DND-41 (cell line): ENCODE data around the gene SNX20.

Experiments used
- ATAC-seq: fragments of 200-7000 bp; cut with Tn5 transposase; 3 replicates; pipeline ENCODE4 v1.9.1; 2021; ENCODE audit warnings: low read depth; ENCODE audit not compliant: insufficient read depth
- DNase-seq: peaks from one replicate; pipeline ENCODE4 v3.0.0-alpha.2; 2020
- H2AFZ ChIP-seq: 2 replicates; pipeline ENCODE4 v1.6.0; 2012; ENCODE audit warnings: low read depth, low read length
- H3K27ac ChIP-seq: 2 replicates; pipeline ENCODE4 v1.5.1; 2012; ENCODE audit warnings: low read length, inconsistent platforms
- H3K27me3 ChIP-seq: fragments of 200-600 bp; sonication (generic); 2 replicates; pipeline ENCODE4 v1.6.0; 2012; ENCODE audit warnings: low read length, mild to moderate bottlenecking, inconsistent platforms; ENCODE audit not compliant: insufficient read depth, poor library complexity
- H3K36me3 ChIP-seq: 2 replicates; pipeline ENCODE4 v1.5.1; 2012; ENCODE audit warnings: low read length, inconsistent platforms; ENCODE audit not compliant: insufficient read depth
- H3K4me1 ChIP-seq: 2 replicates; pipeline ENCODE4 v1.5.1; 2012; ENCODE audit warnings: mild to moderate bottlenecking, low read length; ENCODE audit not compliant: insufficient read depth
- H3K4me2 ChIP-seq: 2 replicates; pipeline ENCODE4 v1.6.0; 2012; ENCODE audit warnings: mild to moderate bottlenecking, moderate library complexity, low read length, inconsistent platforms; ENCODE audit not compliant: insufficient read depth
- H3K4me3 ChIP-seq, 2 experiments: fragments of 200-600 bp in 1 of 2; shearing (Covaris generic) in 1 of 2; 2 replicates each; pipeline ENCODE4 v1.5.1; 2012 to 2016; ENCODE audit warnings: inconsistent platforms in 2 of 2, low read length in 2 of 2, mild to moderate bottlenecking in 2 of 2, low read depth in 1 of 2, moderate library complexity in 1 of 2
- H3K79me2 ChIP-seq: 2 replicates; pipeline ENCODE4 v1.6.0; 2012; ENCODE audit warnings: low read length, inconsistent platforms; ENCODE audit not compliant: insufficient read depth
- H3K9ac ChIP-seq: 2 replicates; pipeline ENCODE4 v1.6.0; 2012; ENCODE audit warnings: low read depth, mild to moderate bottlenecking, inconsistent platforms, low read length, moderate library complexity
- H3K9me3 ChIP-seq: 2 replicates; pipeline ENCODE4 v1.5.1; 2012; ENCODE audit warnings: low read length, moderate library complexity, mild to moderate bottlenecking, inconsistent platforms; ENCODE audit not compliant: insufficient read depth, severe bottlenecking
- H4K20me1 ChIP-seq: 2 replicates; pipeline ENCODE4 v1.6.0; 2012; ENCODE audit warnings: low read length; ENCODE audit not compliant: insufficient read depth
- EZH2 ChIP-seq: IDR thresholded peaks from 3 replicates; pipeline ENCODE4 v1.6.1; 2012; ENCODE audit warnings: borderline replicate concordance, low read depth, mild to moderate bottlenecking, moderate library complexity, low read length, inconsistent platforms; ENCODE audit not compliant: severe bottlenecking
- TF ChIP-seq, protein P1 (sequence below): IDR thresholded peaks from 2 replicates; pipeline ENCODE4 v1.5.1; 2012; ENCODE audit warnings: borderline replicate concordance, low read length, moderate library complexity, mild to moderate bottlenecking; ENCODE audit not compliant: poor library complexity, severe bottlenecking; ENCODE audit errors: extremely low read depth

SNX20 gene

DNA sequence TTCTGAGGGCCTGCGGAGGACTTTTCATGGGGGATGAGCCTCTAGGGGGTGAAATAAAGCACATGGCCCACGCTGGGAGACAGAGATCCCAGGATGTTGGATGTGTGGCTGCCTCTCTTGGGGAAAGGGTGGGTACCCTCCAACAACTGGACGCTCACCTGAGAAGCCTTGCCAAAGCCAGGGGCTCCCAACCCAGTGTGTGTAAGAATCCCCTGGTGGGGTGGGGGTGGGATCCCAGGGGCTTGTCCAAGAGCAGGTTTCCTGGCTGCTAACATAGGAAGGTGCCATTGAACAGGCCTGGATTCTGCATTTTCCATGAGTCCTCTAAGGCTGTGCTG lies 587 bp downstream of the SNX20 start:
- Histone ChIP-seq H3K36me3 (peaks cover 31% of the 10 kb centered on the region), H3K9ac (peak overlapping the region; percentile 78), H3K4me1 (peaks cover 56% of the 10 kb centered on the region), H4K20me1 (no peaks in the 10 kb centered on the region), H3K9me3 (no peaks in the 10 kb centered on the region), H2AFZ (peak overlapping the region; percentile 75), H3K27ac (peak overlapping the region; percentile 88), H3K4me2 (peak overlapping the region; percentile 90), H3K27me3 (no peaks in the 10 kb centered on the region), H3K79me2 (peaks cover 18% of the 10 kb centered on the region), H3K4me3 (peak overlapping the region; percentile 56 to 78)
- DNase-seq (no peak), ATAC-seq (no peak)
- TF ChIP-seq, protein P1, sequence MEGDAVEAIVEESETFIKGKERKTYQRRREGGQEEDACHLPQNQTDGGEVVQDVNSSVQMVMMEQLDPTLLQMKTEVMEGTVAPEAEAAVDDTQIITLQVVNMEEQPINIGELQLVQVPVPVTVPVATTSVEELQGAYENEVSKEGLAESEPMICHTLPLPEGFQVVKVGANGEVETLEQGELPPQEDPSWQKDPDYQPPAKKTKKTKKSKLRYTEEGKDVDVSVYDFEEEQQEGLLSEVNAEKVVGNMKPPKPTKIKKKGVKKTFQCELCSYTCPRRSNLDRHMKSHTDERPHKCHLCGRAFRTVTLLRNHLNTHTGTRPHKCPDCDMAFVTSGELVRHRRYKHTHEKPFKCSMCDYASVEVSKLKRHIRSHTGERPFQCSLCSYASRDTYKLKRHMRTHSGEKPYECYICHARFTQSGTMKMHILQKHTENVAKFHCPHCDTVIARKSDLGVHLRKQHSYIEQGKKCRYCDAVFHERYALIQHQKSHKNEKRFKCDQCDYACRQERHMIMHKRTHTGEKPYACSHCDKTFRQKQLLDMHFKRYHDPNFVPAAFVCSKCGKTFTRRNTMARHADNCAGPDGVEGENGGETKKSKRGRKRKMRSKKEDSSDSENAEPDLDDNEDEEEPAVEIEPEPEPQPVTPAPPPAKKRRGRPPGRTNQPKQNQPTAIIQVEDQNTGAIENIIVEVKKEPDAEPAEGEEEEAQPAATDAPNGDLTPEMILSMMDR = no peak
- no peak for TF ChIP-seq EZH2

DNA sequence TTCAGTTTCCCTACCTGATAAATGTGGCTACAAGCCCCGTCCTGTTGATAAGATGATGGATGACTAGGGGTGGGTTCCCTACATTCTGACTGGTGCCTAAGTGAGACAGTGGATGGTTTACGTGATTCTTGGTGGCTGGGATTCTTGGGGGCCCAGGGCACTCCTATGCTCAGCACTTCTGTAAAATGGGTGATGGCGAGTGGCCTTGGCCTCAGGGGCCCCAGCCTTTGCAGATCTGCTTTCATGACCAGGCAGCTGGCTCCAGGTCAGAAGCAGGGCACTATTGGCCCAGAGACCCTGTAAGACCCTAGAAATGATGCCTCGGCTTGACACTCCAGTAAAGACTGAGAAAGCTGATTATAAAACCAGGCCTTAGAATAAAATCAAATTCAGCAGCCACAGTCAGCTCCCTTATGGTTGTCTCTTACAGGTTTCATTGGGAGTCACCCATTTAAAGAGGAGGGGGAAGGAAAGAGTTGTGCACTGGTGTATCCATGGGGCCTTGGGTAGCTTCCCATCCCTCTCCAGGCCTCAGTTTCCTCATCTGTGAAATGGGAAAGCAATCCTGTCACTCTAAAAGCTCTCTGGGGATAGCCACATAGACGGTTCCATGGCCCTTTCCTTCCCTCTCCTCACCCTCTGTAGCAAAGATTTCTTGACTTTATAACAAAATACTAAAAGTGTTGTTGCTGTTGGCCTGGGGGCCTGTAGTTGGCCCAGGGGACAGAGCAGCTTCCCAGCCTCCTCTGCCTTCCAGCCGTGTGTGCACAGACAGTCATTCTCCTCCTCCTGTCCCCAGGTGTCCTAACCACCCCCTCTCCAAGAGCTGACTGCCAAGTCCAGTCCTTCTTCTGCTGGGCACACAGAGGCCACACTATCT lies 1.2 kb downstream of the SNX20 start:
- Histone ChIP-seq H3K27me3 (no peaks in the 10 kb centered on the region), H2AFZ (no peak overlapping the region), H3K27ac (peak overlapping the region; percentile 88), H3K79me2 (peaks cover 18% of the 10 kb centered on the region), H3K9me3 (no peaks in the 10 kb centered on the region), H3K4me1 (peaks cover 50% of the 10 kb centered on the region), H3K36me3 (peaks cover 37% of the 10 kb centered on the region), H3K4me2 (peak overlapping the region; percentile 90), H3K4me3 (peak overlapping the region; percentile 56 to 78; a peak in 3 of 4 replicates), H4K20me1 (no peaks in the 10 kb centered on the region), H3K9ac (peak overlapping the region; percentile 78)
- TF ChIP-seq, protein P1 = no peak
- TF ChIP-seq EZH2 = no peak
- DNase-seq (no peak), ATAC-seq (no peak)

DNA sequence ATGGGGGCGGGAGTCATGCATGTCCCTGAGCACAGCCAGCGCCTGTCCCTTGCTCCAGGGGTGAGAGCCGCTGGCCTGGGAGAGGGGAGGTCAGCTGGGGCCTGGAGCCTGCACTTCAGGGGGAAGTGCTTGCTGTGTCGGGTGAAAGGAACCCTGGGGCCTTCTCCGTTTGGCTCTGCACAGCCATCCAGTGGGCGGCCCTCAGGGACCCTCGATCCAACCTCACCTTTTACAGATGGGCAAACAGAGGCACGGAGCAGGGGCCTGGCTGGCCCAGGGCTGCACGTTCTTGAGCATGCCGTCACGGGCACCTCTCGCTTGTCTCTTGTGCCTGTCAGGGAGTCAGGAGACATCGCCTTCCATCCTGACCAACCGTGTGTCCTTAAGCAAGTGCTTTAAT lies 1.8 kb downstream of the SNX20 start:
- H3K9me3 ChIP-seq = no peaks in the 10 kb centered on the region
- no peak for TF ChIP-seq EZH2
- TF ChIP-seq, protein P1 = no peak
- peaks cover 43% of the 10 kb centered on the region for H3K4me1 ChIP-seq
- DNase-seq (no peak), ATAC-seq (no peak)
- no peaks in the 10 kb centered on the region for H3K27me3 ChIP-seq
- no peak overlapping the region for H2AFZ ChIP-seq
- peak overlapping the region; percentile 37; the same call in 1 of the 2 replicates for H3K27ac ChIP-seq
- H3K36me3 ChIP-seq = peaks cover 44% of the 10 kb centered on the region
- peaks cover 18% of the 10 kb centered on the region for H3K79me2 ChIP-seq
- H3K4me2 ChIP-seq = peak overlapping the region; percentile 90
- H3K9ac ChIP-seq = peak overlapping the region; percentile 78; the same call in 1 of the 2 replicates
- H3K4me3 ChIP-seq = no peak overlapping the region
- H4K20me1 ChIP-seq = no peaks in the 10 kb centered on the region
